DND-41 (cell line): ENCODE data around the gene UBQLN2.
"Not testable (repeated sequence)": the region's sequence is repeated elsewhere in the genome, so short reads cannot be mapped to it uniquely, and the experiment has no call there.

Source experiments
- ATAC-seq: fragments of 200-7000 bp; cut with Tn5 transposase; 3 replicates; pipeline ENCODE4 v1.9.1; 2021; ENCODE audit warnings: low read depth; ENCODE audit not compliant: insufficient read depth
- DNase-seq: peaks from one replicate; pipeline ENCODE4 v3.0.0-alpha.2; 2020
- H2AFZ ChIP-seq: 2 replicates; pipeline ENCODE4 v1.6.0; 2012; ENCODE audit warnings: low read depth, low read length
- H3K27ac ChIP-seq: 2 replicates; pipeline ENCODE4 v1.5.1; 2012; ENCODE audit warnings: low read length, inconsistent platforms
- H3K27me3 ChIP-seq: fragments of 200-600 bp; sonication (generic); 2 replicates; pipeline ENCODE4 v1.6.0; 2012; ENCODE audit warnings: low read length, mild to moderate bottlenecking, inconsistent platforms; ENCODE audit not compliant: insufficient read depth, poor library complexity
- H3K36me3 ChIP-seq: 2 replicates; pipeline ENCODE4 v1.5.1; 2012; ENCODE audit warnings: low read length, inconsistent platforms; ENCODE audit not compliant: insufficient read depth
- H3K4me1 ChIP-seq: 2 replicates; pipeline ENCODE4 v1.5.1; 2012; ENCODE audit warnings: mild to moderate bottlenecking, low read length; ENCODE audit not compliant: insufficient read depth
- H3K4me2 ChIP-seq: 2 replicates; pipeline ENCODE4 v1.6.0; 2012; ENCODE audit warnings: mild to moderate bottlenecking, moderate library complexity, low read length, inconsistent platforms; ENCODE audit not compliant: insufficient read depth
- H3K4me3 ChIP-seq, 2 experiments: fragments of 200-600 bp in 1 of 2; shearing (Covaris generic) in 1 of 2; 2 replicates each; pipeline ENCODE4 v1.5.1; 2012 to 2016; ENCODE audit warnings: inconsistent platforms in 2 of 2, low read length in 2 of 2, mild to moderate bottlenecking in 2 of 2, low read depth in 1 of 2, moderate library complexity in 1 of 2
- H3K79me2 ChIP-seq: 2 replicates; pipeline ENCODE4 v1.6.0; 2012; ENCODE audit warnings: low read length, inconsistent platforms; ENCODE audit not compliant: insufficient read depth
- H3K9ac ChIP-seq: 2 replicates; pipeline ENCODE4 v1.6.0; 2012; ENCODE audit warnings: low read depth, mild to moderate bottlenecking, inconsistent platforms, low read length, moderate library complexity
- H3K9me3 ChIP-seq: 2 replicates; pipeline ENCODE4 v1.5.1; 2012; ENCODE audit warnings: low read length, moderate library complexity, mild to moderate bottlenecking, inconsistent platforms; ENCODE audit not compliant: insufficient read depth, severe bottlenecking
- H4K20me1 ChIP-seq: 2 replicates; pipeline ENCODE4 v1.6.0; 2012; ENCODE audit warnings: low read length; ENCODE audit not compliant: insufficient read depth
- EZH2 ChIP-seq: IDR thresholded peaks from 3 replicates; pipeline ENCODE4 v1.6.1; 2012; ENCODE audit warnings: borderline replicate concordance, low read depth, mild to moderate bottlenecking, moderate library complexity, low read length, inconsistent platforms; ENCODE audit not compliant: severe bottlenecking
- TF ChIP-seq, protein P1 (sequence below): IDR thresholded peaks from 2 replicates; pipeline ENCODE4 v1.5.1; 2012; ENCODE audit warnings: borderline replicate concordance, low read length, moderate library complexity, mild to moderate bottlenecking; ENCODE audit not compliant: poor library complexity, severe bottlenecking; ENCODE audit errors: extremely low read depth

The UBQLN2 gene

DNA sequence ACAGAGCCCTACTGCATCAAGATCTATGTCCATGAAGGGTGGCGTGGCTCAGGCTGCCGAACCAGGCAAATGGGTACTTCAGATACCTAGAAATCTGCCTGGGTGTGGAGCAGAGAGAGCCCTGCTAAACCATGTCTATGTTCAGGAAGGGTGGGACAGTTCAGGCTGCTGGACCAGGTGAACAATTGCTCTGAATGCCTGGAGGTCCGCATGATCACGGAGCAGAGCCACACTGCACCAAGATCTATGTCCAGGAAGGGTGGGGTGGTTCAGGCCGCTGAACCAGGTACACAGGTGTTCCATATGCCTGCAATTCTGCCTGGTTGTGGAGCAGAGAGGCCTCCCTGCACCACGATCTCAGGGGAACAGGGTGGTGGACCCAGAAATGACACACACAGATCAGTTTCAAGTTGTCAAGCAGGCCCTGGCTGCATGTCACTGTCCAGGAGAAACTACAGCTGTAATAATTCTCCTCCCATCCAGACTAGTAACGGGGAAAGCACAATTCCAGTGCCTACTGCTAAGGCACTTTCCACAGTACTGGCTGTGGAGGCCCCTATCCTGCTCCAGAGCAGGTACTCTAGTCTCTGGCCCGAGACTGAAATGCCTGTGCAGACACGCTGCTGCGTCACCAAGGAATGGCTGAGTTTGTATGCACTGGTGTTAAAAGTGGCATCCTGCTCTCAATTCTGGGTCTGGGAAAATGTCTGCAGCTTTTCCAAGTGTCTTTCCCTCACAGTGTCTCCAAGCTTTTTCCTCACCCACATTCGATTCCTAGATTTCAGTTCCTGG lies 25.2 kb downstream of the UBQLN2 start:
- H3K27ac ChIP-seq = no peak overlapping the region
- no peak for DNase-seq
- no peaks in the 10 kb centered on the region for H3K27me3 ChIP-seq
- no peak overlapping the region for H3K9ac ChIP-seq
- peaks cover 8% of the 10 kb centered on the region for H3K79me2 ChIP-seq
- H2AFZ ChIP-seq = no peak overlapping the region
- TF ChIP-seq, protein P1, sequence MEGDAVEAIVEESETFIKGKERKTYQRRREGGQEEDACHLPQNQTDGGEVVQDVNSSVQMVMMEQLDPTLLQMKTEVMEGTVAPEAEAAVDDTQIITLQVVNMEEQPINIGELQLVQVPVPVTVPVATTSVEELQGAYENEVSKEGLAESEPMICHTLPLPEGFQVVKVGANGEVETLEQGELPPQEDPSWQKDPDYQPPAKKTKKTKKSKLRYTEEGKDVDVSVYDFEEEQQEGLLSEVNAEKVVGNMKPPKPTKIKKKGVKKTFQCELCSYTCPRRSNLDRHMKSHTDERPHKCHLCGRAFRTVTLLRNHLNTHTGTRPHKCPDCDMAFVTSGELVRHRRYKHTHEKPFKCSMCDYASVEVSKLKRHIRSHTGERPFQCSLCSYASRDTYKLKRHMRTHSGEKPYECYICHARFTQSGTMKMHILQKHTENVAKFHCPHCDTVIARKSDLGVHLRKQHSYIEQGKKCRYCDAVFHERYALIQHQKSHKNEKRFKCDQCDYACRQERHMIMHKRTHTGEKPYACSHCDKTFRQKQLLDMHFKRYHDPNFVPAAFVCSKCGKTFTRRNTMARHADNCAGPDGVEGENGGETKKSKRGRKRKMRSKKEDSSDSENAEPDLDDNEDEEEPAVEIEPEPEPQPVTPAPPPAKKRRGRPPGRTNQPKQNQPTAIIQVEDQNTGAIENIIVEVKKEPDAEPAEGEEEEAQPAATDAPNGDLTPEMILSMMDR = no peak
- TF ChIP-seq EZH2 = no peak
- no peaks in the 10 kb centered on the region for H4K20me1 ChIP-seq
- no peaks in the 10 kb centered on the region for H3K36me3 ChIP-seq
- peaks cover 2% of the 10 kb centered on the region for H3K9me3 ChIP-seq
- H3K4me3 ChIP-seq = no peak overlapping the region
- H3K4me2 ChIP-seq = no peak overlapping the region
- no peak for ATAC-seq
- no peaks in the 10 kb centered on the region for H3K4me1 ChIP-seq

DNA sequence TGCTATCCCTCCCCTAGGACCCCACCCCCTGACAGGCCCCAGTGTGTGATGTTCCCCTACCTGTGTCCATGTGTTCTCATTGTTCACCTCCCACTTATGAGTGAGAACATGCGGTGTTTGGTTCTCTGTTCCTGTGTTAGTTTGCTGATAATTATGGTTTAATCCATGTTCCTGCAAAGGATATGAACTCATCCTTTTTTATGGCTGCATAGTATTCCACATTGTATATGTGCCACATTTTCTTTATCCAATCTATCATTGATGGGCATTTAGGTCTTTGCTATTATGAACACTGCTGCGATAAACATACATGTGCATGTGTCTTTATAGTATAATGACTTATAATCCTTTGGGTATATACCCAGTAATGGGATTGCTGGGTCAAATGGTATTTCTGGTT lies 28.4 kb downstream of the UBQLN2 start:
- H4K20me1 ChIP-seq, H3K27me3 ChIP-seq, H3K4me2 ChIP-seq, H3K9me3 ChIP-seq, ATAC-seq, H3K4me3 ChIP-seq, H3K9ac ChIP-seq, H3K36me3 ChIP-seq, DNase-seq, H3K4me1 ChIP-seq, H2AFZ ChIP-seq, H3K27ac ChIP-seq: not testable (repeated sequence)
- H3K79me2 ChIP-seq = peaks cover 14% of the 10 kb centered on the region

- no peaks in the 10 kb centered on the region for H3K36me3 ChIP-seq
- H3K4me3 ChIP-seq = no peak overlapping the region
- no peak overlapping the region for H3K27ac ChIP-seq
- no peaks in the 10 kb centered on the region for H4K20me1 ChIP-seq
- ATAC-seq (no peak), DNase-seq (no peak)
- TF ChIP-seq EZH2 = no peak
- TF ChIP-seq, protein P1 = no peak
- no peak overlapping the region for H3K9ac ChIP-seq
- H3K4me1 ChIP-seq = no peaks in the 10 kb centered on the region
- H2AFZ ChIP-seq = no peak overlapping the region
- H3K79me2 ChIP-seq = no peaks in the 10 kb centered on the region
- H3K27me3 ChIP-seq = no peaks in the 10 kb centered on the region
- H3K4me2 ChIP-seq = no peak overlapping the region
- no peaks in the 10 kb centered on the region for H3K9me3 ChIP-seq
Observed at GRCh38 chrX:56600141-56600540, 36.7 kb downstream of the UBQLN2 start.

DNA sequence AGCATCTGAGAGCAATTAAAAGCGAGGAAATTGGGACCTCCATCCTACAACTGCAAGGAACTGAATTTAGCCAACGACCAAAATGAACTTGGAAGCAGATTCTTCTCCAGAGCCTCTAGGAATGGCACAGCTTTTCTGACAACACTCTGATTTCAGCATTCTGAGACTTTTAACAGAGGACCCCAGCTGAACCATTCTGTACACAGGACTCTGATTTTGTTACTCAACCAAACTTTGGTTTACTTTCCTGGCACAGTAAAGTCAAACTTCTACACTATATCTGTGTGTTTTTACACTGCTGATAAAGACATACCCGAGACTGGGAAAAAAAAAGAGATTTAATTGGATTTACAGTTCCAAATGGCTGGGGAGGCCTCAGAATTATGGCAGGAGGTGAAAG lies 37.6 kb downstream of the UBQLN2 start:
- DNase-seq (no peak), ATAC-seq (no peak)
- Histone ChIP-seq H3K4me2 (no peak overlapping the region), H3K36me3 (no peaks in the 10 kb centered on the region), H3K9ac (no peak overlapping the region), H3K27ac (no peak overlapping the region), H3K4me1 (no peaks in the 10 kb centered on the region), H3K79me2 (no peaks in the 10 kb centered on the region), H2AFZ (no peak overlapping the region), H4K20me1 (no peaks in the 10 kb centered on the region), H3K27me3 (no peaks in the 10 kb centered on the region), H3K4me3 (no peak overlapping the region), H3K9me3 (no peaks in the 10 kb centered on the region)
- TF ChIP-seq, protein P1 = no peak
- TF ChIP-seq EZH2 = no peak
